Endothelial cell of umbilical vein (primary cell): ENCODE results near the gene SEMA3A. TPM values are rescaled to one million over a fixed set of nuclear protein-coding genes. Genes with fewer than 3 reads are reported as not detected.

Source experiments
- BruUV-seq: library from RNA; stranded (reverse); fragments of 400-500 nt; replicated peaks from 2 replicates; lab custom pipeline; 2021; lab: Mats Ljungman, UMichigan
- CTCF ChIA-PET: fragments of 300-600, 350-600 bp; sonication (Branson Sonifier 250); formaldehyde crosslinking; loops from one replicate; lab custom pipeline; 2021; ENCODE audit warnings: antibody characterized with exemption, inconsistent platforms; lab: Charles Lee
- POLR2A ChIA-PET: fragments of 300-600, 350-600 bp; sonication (Branson Sonifier 250); formaldehyde crosslinking; loops from one replicate; lab custom pipeline; 2021; ENCODE audit warnings: antibody characterized with exemption, inconsistent platforms; lab: Charles Lee
- DNase-seq: peaks from one replicate; pipeline ENCODE4 v3.0.0-alpha.2; 2011; ENCODE audit warnings: low read depth, low spot score
- FAIRE-seq: peaks from 2 replicates; lab custom pipeline; 2011; peaks lifted over from hg19 to GRCh38; lab: Jason Lieb, UNC
- H2AFZ ChIP-seq: 2 replicates; pipeline ENCODE4 v1.6.0; 2012; ENCODE audit warnings: low read depth, low read length, control low read depth, inconsistent platforms
- H3K27ac ChIP-seq: 2 replicates; pipeline ENCODE4 v1.5.1; 2011; ENCODE audit warnings: low read depth, mild to moderate bottlenecking, control low read depth, low read length, moderate library complexity; ENCODE audit not compliant: insufficient read depth
- H3K27me3 ChIP-seq, 2 experiments: 2 replicates each; pipeline versions ENCODE4 v1.6.0 to v1.6.1; 2011; ENCODE audit warnings: low read length in 2 of 2, mixed read lengths in 1 of 2; ENCODE audit not compliant: control insufficient read depth in 2 of 2, insufficient read depth in 2 of 2
- H3K36me3 ChIP-seq, 2 experiments: 2 replicates in 1 of 2; 3 replicates in 1 of 2; pipeline ENCODE4 v1.5.1; 2011; ENCODE audit warnings: low read length in 2 of 2, mild to moderate bottlenecking in 1 of 2, moderate library complexity in 1 of 2; ENCODE audit not compliant: control insufficient read depth in 2 of 2, insufficient read depth in 2 of 2; ENCODE audit errors: extremely low read depth in 1 of 2
- H3K4me1 ChIP-seq: 3 replicates; pipeline ENCODE4 v1.5.1; 2011; ENCODE audit warnings: mild to moderate bottlenecking, low read length; ENCODE audit not compliant: control insufficient read depth, insufficient read depth; ENCODE audit errors: extremely low read depth
- H3K4me2 ChIP-seq: 2 replicates; pipeline ENCODE4 v1.6.1; 2011; ENCODE audit warnings: low read length, control low read depth, mixed read lengths; ENCODE audit not compliant: insufficient read depth
- H3K4me3 ChIP-seq, 3 experiments: fragments of 200-600 bp in 1 of 3; sonication (generic), shearing (Covaris generic) in 1 of 3; replicated peaks in 1 of 3; 2 replicates each; pipeline ENCODE4 v1.5.1; 2011 to 2016; ENCODE audit warnings: control low read depth in 3 of 3, low read length in 3 of 3, mild to moderate bottlenecking in 2 of 3, inconsistent platforms in 1 of 3, low read depth in 1 of 3, moderate library complexity in 1 of 3; ENCODE audit not compliant: insufficient read depth in 1 of 3
- H3K79me2 ChIP-seq: 2 replicates; pipeline ENCODE4 v1.6.0; 2012; ENCODE audit warnings: low read length, inconsistent platforms; ENCODE audit not compliant: control insufficient read depth, insufficient read depth
- H3K9ac ChIP-seq: replicated peaks from 2 replicates; pipeline ENCODE3; 2011; ENCODE audit warnings: low read length, control low read depth; ENCODE audit not compliant: insufficient read depth; ENCODE audit errors: extremely low read depth
- H3K9me1 ChIP-seq: replicated peaks from 3 replicates; pipeline ENCODE4 v1.6.0; 2011; ENCODE audit warnings: mild to moderate bottlenecking, low read length; ENCODE audit not compliant: control insufficient read depth, insufficient read depth; ENCODE audit errors: extremely low read depth
- H3K9me3 ChIP-seq: replicated peaks from 2 replicates; pipeline ENCODE4 v1.5.1; 2012; ENCODE audit warnings: low read length, inconsistent platforms; ENCODE audit not compliant: control insufficient read depth, insufficient read depth
- H4K20me1 ChIP-seq: replicated peaks from 2 replicates; pipeline ENCODE3; 2011; ENCODE audit warnings: mild to moderate bottlenecking, low read length; ENCODE audit not compliant: control insufficient read depth, insufficient read depth; ENCODE audit errors: extremely low read depth
- EZH2 ChIP-seq: IDR thresholded peaks from 2 replicates; pipeline ENCODE4 v1.6.1; 2012; ENCODE audit warnings: borderline replicate concordance, low read depth, mild to moderate bottlenecking, moderate library complexity, low read length, inconsistent platforms; ENCODE audit not compliant: severe bottlenecking
- FOS ChIP-seq: IDR thresholded peaks from 2 replicates; pipeline ENCODE4 v1.6.1; 2011; ENCODE audit warnings: mild to moderate bottlenecking, low read length, moderate library complexity, borderline replicate concordance; ENCODE audit not compliant: insufficient read depth
- GATA2 ChIP-seq: IDR thresholded peaks from 2 replicates; pipeline ENCODE4 v1.7.0; 2011; ENCODE audit warnings: low read depth, mild to moderate bottlenecking, moderate library complexity, mixed read lengths, low read length; ENCODE audit not compliant: insufficient read length, insufficient read depth
- JUN ChIP-seq: IDR thresholded peaks from 2 replicates; pipeline ENCODE4 v1.6.1; 2011; ENCODE audit warnings: borderline replicate concordance, low read depth; ENCODE audit not compliant: insufficient read length, insufficient read depth
- MYC ChIP-seq: IDR thresholded peaks from one replicate; pipeline ENCODE4 v1.6.1; 2011; ENCODE audit warnings: mild to moderate bottlenecking, low read depth, low read length
- POLR2A ChIP-seq: IDR thresholded peaks from 2 replicates; pipeline ENCODE4 v1.6.1; 2012; ENCODE audit warnings: low read depth, mild to moderate bottlenecking, control low read depth, low read length
- POLR2AphosphoS5 ChIP-seq: IDR thresholded peaks from 2 replicates; pipeline ENCODE4 v1.6.1; 2012; ENCODE audit warnings: low read depth, mild to moderate bottlenecking, control low read depth, low read length, moderate library complexity; ENCODE audit not compliant: insufficient read depth
- dilution Hi-C: fragments of 300-500 bp; cut with MboI; formaldehyde crosslinking; loops from one replicate; pipeline ENCODE4 v1.15.0; 2019; ENCODE audit warnings: low sequenced_read_pairs; ENCODE audit not compliant: extremely low pct_ligation_motif_present
- intact Hi-C: fragments of 100-400 bp; cut with micrococcal nuclease; formaldehyde crosslinking; loops from one replicate; pipeline ENCODE4 v1.10.0; 2022
- polyA plus RNA-seq, 4 experiments: library from polyadenylated mRNA; depleted of rRNA in 3 of 4; stranded (reverse) in 3 of 4; unstranded in 1 of 4; fragments of >200 nt; gene quantifications; 2 replicates each; pipeline versions ENCODE4 v1.2.1 to v1.2.3, GENCODE V29; 2011 to 2012; ENCODE audit warnings: missing spikeins in 1 of 4
- total RNA-seq: library from RNA; stranded (reverse); gene quantifications from 2 replicates; pipeline ENCODE4 v1.2.3, GENCODE V29; 2021
- TF ChIP-seq, protein P1 (sequence below): IDR thresholded peaks from 2 replicates; pipeline ENCODE4 v1.6.1; 2011; ENCODE audit not compliant: insufficient read depth, insufficient read length
- TF ChIP-seq, protein P2 (sequence below), 2 donors: IDR thresholded peaks; 1 replicate in 1 of 2; 2 replicates in 1 of 2; pipeline ENCODE4 v1.5.1; 2011; ENCODE audit warnings: low read length in 2 of 2, mild to moderate bottlenecking in 2 of 2, moderate library complexity in 2 of 2, control low read depth in 1 of 2, inconsistent platforms in 1 of 2, low read depth in 1 of 2; ENCODE audit not compliant: insufficient read depth in 1 of 2; ENCODE audit errors: extremely low read depth in 1 of 2

The SEMA3A gene
- total and polyA plus RNA-seq, 2 donors (not counting 3 experiments of a cell fraction or from before 2014, with no cell fraction given): 0.68 to 1.2 TPM

- ChIA-PET POLR2A (interaction anchor here (0.6 kb wide), 1 partner anchor 1034 kb away, joined by 4 read pairs; no protein-coding TSS in a partner anchor), CTCF (interaction anchor here (2.3 kb wide), 1 partner anchor 19 kb away, joined by 6 read pairs; no protein-coding TSS in a partner anchor)
- Histone ChIP-seq H4K20me1 (no peaks in the 10 kb centered on the region), H3K4me3 (no peak overlapping the region), H3K9me3 (no peaks in the 10 kb centered on the region), H3K79me2 (no peaks in the 10 kb centered on the region), H3K36me3 (no peaks in the 10 kb centered on the region), H3K27me3 (no peaks in the 10 kb centered on the region), H3K4me2 (no peak overlapping the region), H3K9ac (no peak overlapping the region), H2AFZ (no peak overlapping the region), H3K27ac (no peak overlapping the region), H3K9me1 (no peaks in the 10 kb centered on the region), H3K4me1 (no peaks in the 10 kb centered on the region)
- BruUV-seq: no TSS peak
- DNase-seq (no peak), FAIRE-seq (no peak)
- no peak for TF ChIP-seq MYC
- no peak for TF ChIP-seq GATA2
- no peak for TF ChIP-seq JUN
- no peak for TF ChIP-seq POLR2A
- TF ChIP-seq EZH2: no peak
- no peak for TF ChIP-seq FOS
- TF ChIP-seq, protein P1, sequence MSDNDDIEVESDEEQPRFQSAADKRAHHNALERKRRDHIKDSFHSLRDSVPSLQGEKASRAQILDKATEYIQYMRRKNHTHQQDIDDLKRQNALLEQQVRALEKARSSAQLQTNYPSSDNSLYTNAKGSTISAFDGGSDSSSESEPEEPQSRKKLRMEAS: no peak
- TF ChIP-seq, protein P2, sequence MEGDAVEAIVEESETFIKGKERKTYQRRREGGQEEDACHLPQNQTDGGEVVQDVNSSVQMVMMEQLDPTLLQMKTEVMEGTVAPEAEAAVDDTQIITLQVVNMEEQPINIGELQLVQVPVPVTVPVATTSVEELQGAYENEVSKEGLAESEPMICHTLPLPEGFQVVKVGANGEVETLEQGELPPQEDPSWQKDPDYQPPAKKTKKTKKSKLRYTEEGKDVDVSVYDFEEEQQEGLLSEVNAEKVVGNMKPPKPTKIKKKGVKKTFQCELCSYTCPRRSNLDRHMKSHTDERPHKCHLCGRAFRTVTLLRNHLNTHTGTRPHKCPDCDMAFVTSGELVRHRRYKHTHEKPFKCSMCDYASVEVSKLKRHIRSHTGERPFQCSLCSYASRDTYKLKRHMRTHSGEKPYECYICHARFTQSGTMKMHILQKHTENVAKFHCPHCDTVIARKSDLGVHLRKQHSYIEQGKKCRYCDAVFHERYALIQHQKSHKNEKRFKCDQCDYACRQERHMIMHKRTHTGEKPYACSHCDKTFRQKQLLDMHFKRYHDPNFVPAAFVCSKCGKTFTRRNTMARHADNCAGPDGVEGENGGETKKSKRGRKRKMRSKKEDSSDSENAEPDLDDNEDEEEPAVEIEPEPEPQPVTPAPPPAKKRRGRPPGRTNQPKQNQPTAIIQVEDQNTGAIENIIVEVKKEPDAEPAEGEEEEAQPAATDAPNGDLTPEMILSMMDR (IDR thresholded peaks at IDR 0.05; ENCODE audit: extremely low read depth in 1 of 2, insufficient read depth in 1 of 2, low read depth in 1 of 2, low read length in 2 of 2): no peak
- no peak for TF ChIP-seq POLR2AphosphoS5
- dilution Hi-C loops: no loop called here
- intact Hi-C loops: no loop called here
Observed at GRCh38 chr7:84181628-84182027, 13.0 kb downstream of the SEMA3A start.
